GM03348 (cell line): ENCODE results near the gene ARL6IP4.

ENCODE experiments used
- DNase-seq: peaks from one replicate; pipeline ENCODE4 v3.0.0; 2012; ENCODE audit warnings: low spot score

The ARL6IP4 gene

GRCh38 chr12:122958198-122958888 is 22.1 kb upstream of the ARL6IP4 start:
- no peak for DNase-seq

- DNase-seq, result no peak
Observed at GRCh38 chr12:122959566-122960192, 20.8 kb upstream of the ARL6IP4 start.

GRCh38 chr12:122960193-122960569 is 20.3 kb upstream of the ARL6IP4 start:
- no peak for DNase-seq

- no peak for DNase-seq
Observed at GRCh38 chr12:122961531-122962329, 18.8 kb upstream of the ARL6IP4 start.

GRCh38 chr12:122963941-122964265 is 16.6 kb upstream of the ARL6IP4 start:
- peak; percentile 51 for DNase-seq

GRCh38 chr12:122964439-122965257 is 15.8 kb upstream of the ARL6IP4 start:
- no peak for DNase-seq

- no peak for DNase-seq
Observed at GRCh38 chr12:122965321-122965751, 15.1 kb upstream of the ARL6IP4 start.

GRCh38 chr12:122965851-122966742 is 14.4 kb upstream of the ARL6IP4 start, which contains the start of gene ABCB9:
TSS of gene ABCB9 (minus strand) at chr12:122966463. CDS start at chr12:122960235, 6,228 bp downstream.
- DNase-seq, result peak; percentile 98

GRCh38 chr12:122966743-122967550 is 13.5 kb upstream of the ARL6IP4 start:
- no peak for DNase-seq

- DNase-seq, result no peak
Observed at GRCh38 chr12:122968104-122968503, 12.4 kb upstream of the ARL6IP4 start.

GRCh38 chr12:122969676-122970075 is 10.8 kb upstream of the ARL6IP4 start:
- DNase-seq, result no peak

- DNase-seq, result peak; percentile 96
Observed at GRCh38 chr12:122974274-122974891, 6.1 kb upstream of the ARL6IP4 start.

- DNase-seq, result peak; percentile 95
Observed at GRCh38 chr12:122974892-122975789, 5.3 kb upstream of the ARL6IP4 start, which contains the start of gene OGFOD2. TSS of gene OGFOD2 (plus strand) at chr12:122975244. CDS start at chr12:122975252, 8 bp downstream.

- DNase-seq, result no peak
Observed at GRCh38 chr12:122975790-122976647, 4.5 kb upstream of the ARL6IP4 start.

GRCh38 chr12:122976648-122976975 is 3.9 kb upstream of the ARL6IP4 start:
- DNase-seq, result no peak

GRCh38 chr12:122977153-122977552 is 3.3 kb upstream of the ARL6IP4 start:
- DNase-seq, result no peak

- no peak for DNase-seq
Observed at GRCh38 chr12:122977655-122978392, 2.7 kb upstream of the ARL6IP4 start.
